DOHH2 (cell line): ENCODE data around the gene DISC1.

Experiments
- CTCF ChIP-seq: fragments of 200-600 bp; sonication (generic); IDR thresholded peaks from one replicate; pipeline ENCODE4 v1.5.1; 2014; ENCODE audit warnings: antibody characterized with exemption, mild to moderate bottlenecking, low read depth, low read length; ENCODE audit not compliant: poor library complexity, severe bottlenecking
- EZH2phosphoT487 ChIP-seq: fragments of 200-600 bp; sonication (generic); IDR thresholded peaks from 2 replicates; pipeline ENCODE4 v1.6.1; 2017; ENCODE audit warnings: borderline replicate concordance, mild to moderate bottlenecking, antibody characterized with exemption, low read length, moderate library complexity, mixed read lengths

- no peak for TF ChIP-seq CTCF
- no peak for TF ChIP-seq EZH2phosphoT487
Observed at GRCh38 chr1:231861541-231862481, 235.2 kb downstream of the DISC1 start.
